IMR-90 (cell line): ENCODE data around the gene STAM.

Experiments
- CEBPB ChIP-seq: IDR thresholded peaks from 2 replicates; pipeline ENCODE4 v1.6.1; 2012; ENCODE audit warnings: low read depth, low read length, improper control_type of control experiment
- CTCF ChIP-seq: conservative IDR thresholded peaks from 2 replicates; pipeline ENCODE4 v1.5.1; 2012; ENCODE audit warnings: mild to moderate bottlenecking, low read depth, low read length, improper control_type of control experiment

- TF ChIP-seq CTCF: no peak
- no peak for TF ChIP-seq CEBPB
These were observed 81.8 kb downstream of the STAM start for GRCh38 chr10:17725703-17726102.
